ENCODE data around the gene GAA. TPM values are rescaled to one million over a fixed set of nuclear protein-coding genes. Genes with fewer than 3 reads are reported as not detected.

GAA gene
- total and polyA plus RNA-seq, 2 of the 13 experiments (the other 11 are each of a cell fraction or from before 2014, with no cell fraction given): 21.6 to 36.4 TPM

GRCh38 chr17:80068301-80069222, 32.8 kb upstream of the GAA start (continued):
- TF ChIP-seq ATF2 (CRISPR knock-in tag; IDR thresholded peaks at IDR 0.05) (peak; percentile 61; the same call in 1 of the 2 replicates), ZNF557 (CRISPR knock-in tag; IDR thresholded peaks at IDR 0.05) (no peak), HIVEP1 (CRISPR knock-in tag; IDR thresholded peaks at IDR 0.05) (peak; percentile 56; the same call in 1 of the 2 replicates), RBM39 (IDR thresholded peaks at IDR 0.05; ENCODE audit: low read depth, low read length, poor library complexity, severe bottlenecking) (no peak), PBX2 (CRISPR knock-in tag; IDR thresholded peaks at IDR 0.05) (no peak), ZIK1 (CRISPR knock-in tag; IDR thresholded peaks at IDR 0.05; ENCODE audit: borderline replicate concordance, low read depth) (peak; percentile 46; the same call in 1 of the 2 replicates), ELK4 (CRISPR knock-in tag; IDR thresholded peaks at IDR 0.05; ENCODE audit: borderline replicate concordance) (no peak), ZNF513 (CRISPR knock-in tag; conservative IDR thresholded peaks at IDR 0.05) (no peak), ZEB1 (IDR thresholded peaks at IDR 0.05; ENCODE audit: insufficient replicate concordance, low read depth) (no peak), ZBTB20 (CRISPR knock-in tag; IDR thresholded peaks at IDR 0.05; ENCODE audit: borderline replicate concordance, low read depth) (0 out of 2 replicates have a peak, but pooled peaks have one; percentile 55), SIX4 (CRISPR knock-in tag; IDR thresholded peaks at IDR 0.05) (no peak), SMAD1 (CRISPR knock-in tag; IDR thresholded peaks at IDR 0.05; ENCODE audit: borderline replicate concordance, low read depth) (no peak), ZNF33B (CRISPR knock-in tag; IDR thresholded peaks at IDR 0.05) (no peak), CBX2 (IDR thresholded peaks at IDR 0.05; ENCODE audit: low read depth, low read length) (no peak), CBX2 (CRISPR knock-in tag; IDR thresholded peaks at IDR 0.05; ENCODE audit: low read depth) (no peak), MXD1 (CRISPR knock-in tag; IDR thresholded peaks at IDR 0.05) (no peak), ZBTB21 (CRISPR knock-in tag; IDR thresholded peaks at IDR 0.05) (no peak)
- TF ChIP-seq, protein P1, sequence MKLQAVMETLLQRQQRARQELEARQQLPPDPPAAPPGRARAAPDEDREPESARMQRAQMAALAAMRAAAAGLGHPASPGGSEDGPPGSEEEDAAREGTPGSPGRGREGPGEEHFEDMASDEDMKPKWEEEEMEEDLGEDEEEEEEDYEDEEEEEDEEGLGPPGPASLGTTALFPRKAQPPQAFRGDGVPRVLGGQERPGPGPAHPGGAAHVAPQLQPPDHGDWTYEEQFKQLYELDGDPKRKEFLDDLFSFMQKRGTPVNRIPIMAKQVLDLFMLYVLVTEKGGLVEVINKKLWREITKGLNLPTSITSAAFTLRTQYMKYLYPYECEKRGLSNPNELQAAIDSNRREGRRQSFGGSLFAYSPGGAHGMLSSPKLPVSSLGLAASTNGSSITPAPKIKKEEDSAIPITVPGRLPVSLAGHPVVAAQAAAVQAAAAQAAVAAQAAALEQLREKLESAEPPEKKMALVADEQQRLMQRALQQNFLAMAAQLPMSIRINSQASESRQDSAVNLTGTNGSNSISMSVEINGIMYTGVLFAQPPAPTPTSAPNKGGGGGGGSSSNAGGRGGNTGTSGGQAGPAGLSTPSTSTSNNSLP (IDR thresholded peaks at IDR 0.05; ENCODE audit: low read depth, low read length): peak; percentile 74

Data from HepG2 (cell line).